Measurements from ENCODE around the gene ZNF700. TPM values are rescaled to one million over a fixed set of nuclear protein-coding genes. Genes with fewer than 3 reads are reported as not detected.
"Not testable (repeated sequence)": the region's sequence is repeated elsewhere in the genome, so short reads cannot be mapped to it uniquely, and the experiment has no call there.

ZNF700 gene
- total RNA-seq, 4 donors from 2014 or later = 11.9 to 19.3 (median 16.4) TPM

- H3K4me3 ChIP-seq (ENCODE audit: low read depth, poor library complexity, severe bottlenecking) = peak within 1 kb of the TSS; percentile 69
- 0 to 3% methylated on average over 25 to 46 of the region's 56 CpGs for WGBS, 2 donors
- TF ChIP-seq POLR2A (IDR thresholded peaks at IDR 0.05) = no peak
- TF ChIP-seq, protein P1, sequence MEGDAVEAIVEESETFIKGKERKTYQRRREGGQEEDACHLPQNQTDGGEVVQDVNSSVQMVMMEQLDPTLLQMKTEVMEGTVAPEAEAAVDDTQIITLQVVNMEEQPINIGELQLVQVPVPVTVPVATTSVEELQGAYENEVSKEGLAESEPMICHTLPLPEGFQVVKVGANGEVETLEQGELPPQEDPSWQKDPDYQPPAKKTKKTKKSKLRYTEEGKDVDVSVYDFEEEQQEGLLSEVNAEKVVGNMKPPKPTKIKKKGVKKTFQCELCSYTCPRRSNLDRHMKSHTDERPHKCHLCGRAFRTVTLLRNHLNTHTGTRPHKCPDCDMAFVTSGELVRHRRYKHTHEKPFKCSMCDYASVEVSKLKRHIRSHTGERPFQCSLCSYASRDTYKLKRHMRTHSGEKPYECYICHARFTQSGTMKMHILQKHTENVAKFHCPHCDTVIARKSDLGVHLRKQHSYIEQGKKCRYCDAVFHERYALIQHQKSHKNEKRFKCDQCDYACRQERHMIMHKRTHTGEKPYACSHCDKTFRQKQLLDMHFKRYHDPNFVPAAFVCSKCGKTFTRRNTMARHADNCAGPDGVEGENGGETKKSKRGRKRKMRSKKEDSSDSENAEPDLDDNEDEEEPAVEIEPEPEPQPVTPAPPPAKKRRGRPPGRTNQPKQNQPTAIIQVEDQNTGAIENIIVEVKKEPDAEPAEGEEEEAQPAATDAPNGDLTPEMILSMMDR (IDR thresholded peaks at IDR 0.05) = no peak
Observed at GRCh38 chr19:11887611-11888531, 37.0 kb upstream of the ZNF700 start, which contains the start of gene ZNF69. Gene ZNF69, plus strand, starts transcription at chr19:11887782. Its CDS starts 142 bp downstream, at chr19:11887924.

GRCh38 chr19:11889901-11890300, 35.0 kb upstream of the ZNF700 start:
- intact Hi-C loops (cut with DNase I; ENCODE audit: low total_unique reads); DNase-seq (ENCODE audit: low spot score in 2 of 2); H3K4me3 ChIP-seq (ENCODE audit: low read depth, poor library complexity, severe bottlenecking): not testable (repeated sequence)
- 76 to 86% methylated on average over 6 of the region's 6 CpGs for WGBS, 2 donors

More at GRCh38 chr19:11887611-11888531, 37.0 kb upstream of the ZNF700 start, which contains the start of gene ZNF69:
- DNase-seq (ENCODE audit: low spot score in 2 of 2) = peak; percentile 79 to 97
- intact Hi-C loops (cut with DNase I; ENCODE audit: low total_unique reads) = no loop called here

DNA sequence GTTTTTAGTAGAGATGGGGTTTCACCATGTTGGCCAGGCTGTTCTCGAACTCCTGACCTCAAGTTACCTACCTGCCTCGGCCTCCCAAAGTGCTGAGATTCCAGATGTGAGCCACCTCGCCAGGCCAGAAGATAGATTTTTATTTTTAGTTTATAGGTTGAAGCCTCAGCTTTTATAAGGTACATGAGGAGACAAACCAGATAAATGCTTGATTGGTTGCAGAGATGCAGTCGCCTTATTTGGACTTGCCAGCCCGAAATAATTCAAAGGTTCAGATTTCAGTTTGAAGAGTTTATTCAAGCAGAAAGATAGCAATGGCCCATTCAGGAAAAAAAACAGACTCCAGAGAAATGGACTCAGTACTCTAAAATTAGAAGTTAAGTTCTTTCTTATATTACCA, 34.3 kb upstream of the ZNF700 start:
- TF ChIP-seq, protein P1 (IDR thresholded peaks at IDR 0.05) = no peak
- no peak for TF ChIP-seq POLR2A (IDR thresholded peaks at IDR 0.05)
- no peak overlapping the region for H3K4me3 ChIP-seq (ENCODE audit: low read depth, poor library complexity, severe bottlenecking)
- DNase-seq (ENCODE audit: low spot score in 2 of 2) = no peak
- WGBS, 2 donors = 91 to 96% methylated on average over 5 of the region's 5 CpGs
- intact Hi-C loops (cut with DNase I; ENCODE audit: low total_unique reads) = no loop called here

DNA sequence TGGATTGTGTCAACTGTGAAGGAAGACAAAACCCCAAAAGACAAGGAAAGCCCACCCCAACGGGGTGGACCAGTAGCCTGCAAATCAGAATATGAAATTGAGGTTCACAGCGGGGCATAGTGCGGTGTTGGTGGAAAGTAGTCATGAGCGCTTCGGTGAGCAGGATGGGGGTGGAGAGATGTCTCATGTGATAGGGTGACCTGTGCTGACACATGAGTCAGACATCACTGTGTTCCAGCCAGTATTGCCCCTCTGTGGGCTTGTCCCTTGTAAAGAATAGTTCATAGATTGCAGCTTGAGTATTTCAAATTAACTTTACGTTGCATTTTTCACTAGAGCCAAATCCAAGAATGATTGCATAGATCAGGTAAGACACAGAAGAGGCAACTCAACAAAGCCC, 30.1 kb upstream of the ZNF700 start:
- H3K4me3 ChIP-seq (ENCODE audit: low read depth, poor library complexity, severe bottlenecking) = no peak overlapping the region
- intact Hi-C loops (cut with DNase I; ENCODE audit: low total_unique reads) = no loop called here
- TF ChIP-seq, protein P1 (IDR thresholded peaks at IDR 0.05) = no peak
- TF ChIP-seq POLR2A (IDR thresholded peaks at IDR 0.05) = no peak
- DNase-seq (ENCODE audit: low spot score in 2 of 2) = no peak
- 95 to 96% methylated on average over 6 of the region's 6 CpGs for WGBS, 2 donors

GRCh38 chr19:11902228-11902627, 22.7 kb upstream of the ZNF700 start:
- intact Hi-C loops (cut with DNase I; ENCODE audit: low total_unique reads) = no loop called here
- no peak for TF ChIP-seq POLR2A (IDR thresholded peaks at IDR 0.05)
- TF ChIP-seq, protein P1 (IDR thresholded peaks at IDR 0.05) = no peak
- WGBS, 2 donors = 99 to 100% methylated on average over 3 of the region's 3 CpGs
- DNase-seq (ENCODE audit: low spot score in 2 of 2) = no peak
- no peak overlapping the region for H3K4me3 ChIP-seq (ENCODE audit: low read depth, poor library complexity, severe bottlenecking)

GRCh38 chr19:11905928-11906327, 19.0 kb upstream of the ZNF700 start:
- intact Hi-C loops (cut with DNase I; ENCODE audit: low total_unique reads) = no loop called here
- WGBS, 2 donors = 93 to 96% methylated on average over 3 of the region's 3 CpGs
- no peak overlapping the region for H3K4me3 ChIP-seq (ENCODE audit: low read depth, poor library complexity, severe bottlenecking)
- TF ChIP-seq, protein P1 (IDR thresholded peaks at IDR 0.05) = no peak
- TF ChIP-seq POLR2A (IDR thresholded peaks at IDR 0.05) = no peak
- no peak for DNase-seq (ENCODE audit: low spot score in 2 of 2)

DNA sequence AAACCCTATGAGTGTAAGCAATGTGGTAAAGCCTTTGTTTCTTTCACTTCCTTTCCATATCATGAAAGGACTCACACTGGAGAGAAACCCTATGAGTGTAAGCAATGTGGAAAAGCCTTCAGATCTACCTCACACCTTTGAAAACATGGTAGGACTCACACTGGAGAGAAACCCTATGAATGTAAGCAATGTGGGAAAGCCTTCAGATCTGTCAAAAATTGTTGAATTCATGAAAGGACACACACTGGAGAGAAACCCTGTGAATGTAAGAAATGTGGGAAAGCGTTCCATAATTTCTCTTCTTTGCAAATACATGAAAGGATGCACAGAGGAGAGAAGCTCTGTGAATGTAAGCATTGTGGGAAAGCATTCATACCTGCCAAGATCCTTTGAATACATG, 13.0 kb upstream of the ZNF700 start:
- 90 to 97% methylated on average over 1 of the region's 1 CpG for WGBS, 2 donors
- intact Hi-C loops (cut with DNase I; ENCODE audit: low total_unique reads); DNase-seq (ENCODE audit: low spot score in 2 of 2); H3K4me3 ChIP-seq (ENCODE audit: low read depth, poor library complexity, severe bottlenecking): not testable (repeated sequence)

DNA sequence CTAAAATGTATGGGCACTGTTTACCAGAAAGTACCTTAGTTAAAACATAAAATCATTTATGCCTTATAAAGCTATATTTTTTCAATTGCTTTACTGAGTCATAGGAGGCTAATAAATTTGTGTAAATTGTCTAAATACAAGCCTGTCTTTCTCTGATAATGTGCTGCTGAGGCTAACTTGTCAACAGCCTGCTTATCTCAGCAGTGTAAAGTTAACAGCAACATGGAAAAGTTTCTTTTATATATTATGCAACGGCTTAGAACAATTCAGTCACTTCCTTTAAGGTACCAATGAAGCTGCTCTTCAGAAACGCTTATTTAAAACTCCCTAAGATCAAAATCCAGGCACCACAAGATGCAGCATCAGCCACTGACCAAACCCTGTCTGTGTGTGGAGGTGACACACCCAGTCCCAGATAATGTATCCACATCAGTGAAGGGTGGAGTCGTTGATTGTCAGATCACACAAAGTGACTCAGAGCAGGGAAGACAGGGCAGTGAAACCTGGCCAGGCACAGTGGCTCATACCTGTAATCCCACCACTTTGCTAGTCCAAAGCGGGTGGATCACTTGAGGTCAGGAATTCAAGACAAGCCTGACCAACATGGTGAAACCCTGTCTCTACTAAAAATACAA, 10.4 kb upstream of the ZNF700 start:
- intact Hi-C loops (cut with DNase I; ENCODE audit: low total_unique reads) = not testable (repeated sequence)
- 87 to 88% methylated on average over 4 of the region's 4 CpGs for WGBS, 2 donors

More for the DNA sequence above, 10.4 kb upstream of the ZNF700 start:
- DNase-seq (ENCODE audit: low spot score in 2 of 2); H3K4me3 ChIP-seq (ENCODE audit: low read depth, poor library complexity, severe bottlenecking): not testable (repeated sequence)
